A172 (cell line): ENCODE measurements around the gene FAM20A. TPM values are rescaled to one million over a fixed set of nuclear protein-coding genes. Genes with fewer than 3 reads are reported as not detected.
"Not testable (repeated sequence)": the region's sequence is repeated elsewhere in the genome, so short reads cannot be mapped to it uniquely, and the experiment has no call there.

Experiments used
- DNase-seq: peaks from one replicate; pipeline ENCODE4 v3.0.0-alpha.2; 2015; ENCODE audit warnings: low spot score
- total RNA-seq: library from RNA; depleted of rRNA; stranded (reverse); fragments of >200 nt; shearing (Covaris generic); gene quantifications from 2 replicates; pipeline ENCODE4 v1.2.3, GENCODE V29; 2014; rRNA removed

FAM20A gene
- total RNA-seq, 1 experiment from 2014 or later = not detected

DNA sequence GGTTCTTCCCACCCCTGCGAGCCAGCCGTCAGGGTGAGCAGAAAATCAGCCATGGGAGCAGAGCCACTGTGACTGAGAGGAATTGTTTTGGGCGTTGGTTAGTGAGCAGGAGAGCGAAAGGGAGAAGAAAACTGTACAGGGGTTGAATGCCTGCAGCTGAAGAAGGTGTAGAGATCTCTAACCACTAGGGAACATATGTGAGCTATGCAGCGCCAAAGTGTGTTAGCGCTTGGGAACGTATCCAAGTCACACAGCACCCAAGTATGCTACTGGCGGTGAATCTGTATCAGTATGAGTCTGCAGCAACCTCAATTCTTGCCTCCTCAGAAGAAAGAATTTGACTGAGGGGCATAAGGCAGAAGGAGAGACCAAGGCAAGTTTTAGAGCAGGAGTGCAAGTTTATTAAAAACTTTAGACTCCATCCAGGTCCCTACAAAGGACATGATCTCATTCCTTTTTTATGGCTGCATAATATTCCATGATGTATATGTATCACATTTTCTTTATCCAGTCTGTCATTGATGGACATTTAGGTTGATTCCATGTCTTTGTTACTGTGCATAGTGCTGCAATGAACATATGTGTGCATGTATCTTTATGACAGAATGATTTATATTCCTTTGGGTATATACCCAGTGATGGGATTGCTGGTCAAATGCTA is 108.6 kb downstream of the FAM20A start:
- DNase-seq = not testable (repeated sequence)

DNA sequence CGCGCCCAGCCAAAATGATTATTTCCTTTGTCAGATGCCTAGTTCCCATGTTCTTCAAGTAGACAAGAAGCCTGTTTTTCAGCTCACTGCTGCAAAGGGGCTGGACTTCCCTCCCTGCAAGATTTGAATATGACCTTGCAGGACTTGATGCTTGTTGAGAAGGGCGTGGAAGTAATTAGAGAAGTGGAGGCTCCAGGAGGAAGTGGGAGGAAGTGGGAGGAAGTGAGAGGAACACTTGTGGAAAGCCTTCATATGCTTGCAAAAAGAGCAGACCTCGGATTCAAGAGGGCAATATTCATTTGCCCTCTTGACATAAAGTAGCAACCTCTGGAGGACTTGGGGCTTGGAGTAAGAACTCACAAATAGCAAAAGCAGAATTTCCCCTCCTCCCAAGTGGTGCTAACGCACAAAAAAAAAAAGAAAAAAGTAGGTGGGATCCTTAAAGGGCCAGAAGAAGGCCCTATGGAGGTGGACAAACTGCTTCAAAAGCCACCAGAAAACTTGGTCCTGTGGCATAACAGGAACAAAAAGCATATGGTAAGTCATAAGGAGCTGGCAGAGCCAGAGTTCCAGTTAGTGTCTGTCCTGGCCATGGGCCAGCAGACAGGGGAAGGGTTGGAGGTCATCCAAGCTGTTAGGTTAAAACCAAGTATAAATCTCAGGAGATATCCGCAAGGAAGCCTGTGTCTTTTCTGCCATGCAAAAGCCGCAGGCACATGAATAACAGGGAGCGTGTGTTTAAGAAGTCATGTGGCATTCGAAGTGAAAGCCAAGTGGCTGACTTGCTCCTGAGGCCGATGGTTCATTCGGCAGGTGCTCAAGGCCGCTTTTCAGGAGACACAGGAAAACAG is 109.6 kb downstream of the FAM20A start:
- DNase-seq = no peak

DNA sequence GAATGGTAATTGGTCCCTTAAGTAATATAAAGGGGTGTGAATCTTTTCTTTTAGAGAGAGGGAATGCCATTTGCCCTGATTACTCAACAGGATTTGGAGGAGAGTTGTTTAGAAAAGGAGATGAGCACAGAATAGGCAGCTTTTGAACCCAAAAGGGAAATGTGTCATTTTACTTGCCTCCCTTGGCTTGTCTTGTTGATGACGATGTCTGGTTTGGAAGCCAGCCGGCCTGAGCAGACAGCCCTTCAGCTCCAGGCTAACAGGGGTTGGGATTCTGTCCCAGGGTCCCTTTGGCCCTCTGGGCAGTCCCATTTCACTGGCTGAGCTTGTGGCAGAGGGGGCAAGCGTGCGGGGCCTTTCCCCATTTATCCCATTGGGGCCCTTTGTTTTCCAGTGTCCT is 111.2 kb downstream of the FAM20A start:
- no peak for DNase-seq

Other genes starting within 250 kb of the FAM20A start
- 31.8 and 32.8 TPM in 2 replicates for gene WIPI1, start 143.9 kb downstream of the FAM20A start, total RNA-seq
- gene PRKAR1A, start 88.9 kb downstream of the FAM20A start, total RNA-seq = 253 and 301 TPM in 2 replicates